ENCODE data around the gene NAV3.
"Not testable (repeated sequence)": the region's sequence is repeated elsewhere in the genome, so short reads cannot be mapped to it uniquely, and the experiment has no call there.

NAV3 gene

GRCh38 chr12:78101946-78102635 lies 271.4 kb downstream of the NAV3 start:
- DNase-seq (ENCODE audit: low read depth in 2 of 2, low spot score in 1 of 2) = no peak

- DNase-seq (ENCODE audit: low read depth in 2 of 2, low spot score in 1 of 2) = not testable (repeated sequence)
Observed at GRCh38 chr12:78102801-78103200, 272.1 kb downstream of the NAV3 start.

DNA sequence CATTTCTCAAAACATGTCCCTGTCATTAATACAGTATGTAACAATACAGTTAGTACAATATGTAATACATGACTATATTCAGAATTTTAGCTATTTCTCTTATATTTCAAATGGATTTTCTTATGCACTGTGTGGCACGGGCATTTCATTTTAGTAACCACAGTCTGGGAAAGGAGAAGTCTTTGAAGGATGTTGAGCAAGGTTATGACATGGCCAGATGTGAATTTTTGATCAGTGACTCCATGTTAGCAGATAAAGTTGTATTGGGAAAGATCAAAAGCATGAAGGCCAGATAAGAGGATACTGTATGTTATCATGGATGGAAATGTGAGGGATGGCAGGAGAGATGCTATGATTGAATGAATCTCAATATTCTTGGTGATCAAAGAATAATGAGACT lies 285.2 kb downstream of the NAV3 start:
- DNase-seq (ENCODE audit: low read depth in 2 of 2, low spot score in 1 of 2) = no peak

- no peak for DNase-seq (ENCODE audit: low read depth in 2 of 2, low spot score in 1 of 2)
Observed at GRCh38 chr12:78118036-78118435, 287.3 kb downstream of the NAV3 start.

- DNase-seq (ENCODE audit: low read depth in 2 of 2, low spot score in 1 of 2) = no peak
Observed at GRCh38 chr12:78118486-78118885, 287.8 kb downstream of the NAV3 start.

GRCh38 chr12:78119351-78119918 lies 288.7 kb downstream of the NAV3 start:
- no peak for DNase-seq (ENCODE audit: low read depth in 2 of 2, low spot score in 1 of 2)

DNA sequence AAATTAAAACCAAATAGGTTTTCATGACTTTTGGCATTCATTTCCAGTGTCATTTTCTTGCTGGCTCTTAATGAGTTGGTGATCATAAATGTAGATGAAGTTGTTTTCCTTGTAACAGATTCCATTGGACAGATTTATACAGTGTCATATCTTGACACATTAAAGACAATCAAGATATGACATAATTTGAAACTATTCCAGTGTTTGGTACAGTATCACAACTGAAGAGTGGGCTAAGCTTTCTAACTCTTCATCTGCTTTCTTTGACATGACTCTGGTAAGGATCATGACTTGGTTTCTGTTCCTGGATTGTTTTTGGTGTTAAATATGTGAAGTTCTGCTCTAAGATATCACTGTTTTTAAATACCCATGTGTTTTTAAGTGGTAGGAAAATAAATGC lies 289.6 kb downstream of the NAV3 start:
- DNase-seq (ENCODE audit: low read depth in 2 of 2, low spot score in 1 of 2) = no peak

DNA sequence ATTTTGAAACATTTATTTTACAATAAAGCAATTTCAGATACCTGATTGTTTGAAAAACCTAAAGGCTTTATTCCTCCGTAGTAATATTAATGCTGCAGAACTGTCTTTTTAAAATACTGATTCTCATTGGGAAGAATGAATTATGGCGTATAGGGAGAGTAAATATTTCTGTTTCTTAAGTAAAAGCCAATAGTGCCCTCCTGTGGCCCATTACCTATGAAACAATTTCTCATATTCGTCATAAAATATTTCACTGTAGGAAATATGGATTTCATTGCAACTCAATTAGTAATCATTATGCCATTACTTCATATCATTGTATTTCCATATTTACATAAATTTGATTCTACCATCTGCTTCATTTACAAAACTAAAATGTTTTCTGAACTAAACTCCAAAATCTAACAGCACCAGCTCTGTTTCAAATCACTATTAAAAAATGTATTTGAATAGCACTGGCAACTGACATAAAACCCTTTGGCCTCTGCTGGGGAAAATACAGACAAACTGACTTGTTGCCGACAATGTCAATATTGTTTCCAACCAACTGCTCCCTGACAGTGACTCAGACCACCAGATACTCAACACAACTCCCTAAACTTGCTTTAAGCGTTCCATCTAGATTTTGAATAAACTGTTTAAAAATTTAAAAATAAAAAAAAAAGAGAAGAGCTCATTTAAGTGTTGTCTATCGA lies 290.3 kb downstream of the NAV3 start:
- no peak for DNase-seq (ENCODE audit: low read depth in 2 of 2, low spot score in 1 of 2)

DNA sequence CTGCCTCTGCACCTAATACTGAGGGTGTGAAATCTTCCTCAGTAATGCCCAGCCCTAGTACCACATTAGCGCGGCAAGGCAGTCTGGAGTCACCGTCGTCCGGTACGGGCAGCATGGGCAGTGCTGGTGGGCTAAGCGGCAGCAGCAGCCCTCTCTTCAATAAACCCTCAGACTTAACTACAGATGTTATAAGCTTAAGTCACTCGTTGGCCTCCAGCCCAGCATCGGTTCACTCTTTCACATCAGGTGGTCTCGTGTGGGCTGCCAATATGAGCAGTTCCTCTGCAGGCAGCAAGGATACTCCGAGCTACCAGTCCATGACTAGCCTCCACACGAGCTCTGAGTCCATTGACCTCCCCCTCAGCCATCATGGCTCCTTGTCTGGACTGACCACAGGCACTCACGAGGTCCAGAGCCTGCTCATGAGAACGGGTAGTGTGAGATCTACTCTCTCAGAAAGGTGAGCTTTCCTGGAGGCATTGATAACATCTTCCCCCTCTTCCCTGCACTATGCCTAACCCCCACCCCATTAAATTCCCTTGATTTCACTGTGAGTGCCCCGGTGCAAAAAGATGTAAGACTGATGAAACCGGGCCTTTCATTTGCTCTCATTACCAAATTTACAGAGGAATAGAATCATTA lies 291.4 kb downstream of the NAV3 start:
- no peak for DNase-seq (ENCODE audit: low read depth in 2 of 2, low spot score in 1 of 2)

GRCh38 chr12:78128211-78128610 lies 297.5 kb downstream of the NAV3 start:
- no peak for DNase-seq (ENCODE audit: low read depth in 2 of 2, low spot score in 1 of 2)

DNA sequence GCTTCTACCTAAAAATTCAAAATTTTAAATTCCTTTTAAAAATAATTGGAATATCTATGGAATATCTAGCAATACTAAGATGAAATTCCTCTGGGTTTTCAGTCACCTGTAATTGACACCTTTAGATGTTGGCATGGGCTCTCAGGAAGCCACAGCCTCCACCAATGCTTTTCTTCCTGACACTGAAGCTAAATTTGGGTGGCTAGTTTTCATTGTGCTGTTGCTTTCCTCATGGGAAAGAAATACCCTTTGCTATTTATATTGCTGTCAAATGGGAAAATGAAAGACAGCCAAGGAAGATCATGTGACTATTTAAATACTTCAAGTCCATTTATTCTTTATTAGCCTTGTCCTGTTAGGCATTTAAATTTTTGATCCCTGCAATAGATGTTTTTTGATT lies 313.0 kb downstream of the NAV3 start:
- DNase-seq (ENCODE audit: low read depth in 2 of 2, low spot score in 1 of 2) = no peak

DNA sequence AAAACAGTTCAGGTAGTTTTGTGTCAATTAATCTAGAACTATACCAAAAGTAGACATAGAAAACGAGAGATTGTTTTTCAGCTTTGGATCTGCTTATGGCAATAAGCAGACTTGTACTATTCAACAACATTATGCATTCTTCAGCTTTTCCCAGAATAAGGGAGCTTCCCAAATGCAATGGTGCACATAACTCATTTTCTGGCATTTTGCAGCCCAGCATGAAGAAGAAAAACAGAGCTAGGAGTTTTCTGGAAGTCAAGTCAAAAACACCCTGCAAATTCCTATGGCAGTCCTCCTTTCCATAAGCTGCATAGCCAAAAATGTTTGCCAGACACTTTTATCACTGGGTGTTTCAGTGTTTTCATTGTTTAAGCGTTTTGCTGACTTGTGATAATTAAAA lies 314.7 kb downstream of the NAV3 start:
- DNase-seq (ENCODE audit: low read depth in 2 of 2, low spot score in 1 of 2) = no peak

DNA sequence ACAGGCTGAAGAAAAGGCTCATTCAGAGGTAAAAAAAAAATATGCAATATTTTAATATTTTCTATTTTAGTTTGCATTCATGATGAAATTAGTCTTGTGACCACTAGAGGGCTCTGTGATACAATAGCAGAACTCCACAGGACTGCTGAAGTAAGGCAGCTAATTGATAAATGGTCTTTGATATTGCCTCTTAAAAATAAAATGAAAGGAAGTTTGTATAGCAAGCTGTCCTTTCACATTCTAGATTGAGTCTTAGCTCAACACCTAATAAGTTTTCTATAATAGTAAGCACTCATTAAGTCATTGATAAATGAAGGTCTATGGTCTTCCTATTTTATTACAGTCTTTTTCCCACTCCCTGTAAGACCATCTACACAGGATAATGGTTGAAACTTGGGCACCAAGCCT lies 315.7 kb downstream of the NAV3 start:
- no peak for DNase-seq (ENCODE audit: low read depth in 2 of 2, low spot score in 1 of 2)

DNA sequence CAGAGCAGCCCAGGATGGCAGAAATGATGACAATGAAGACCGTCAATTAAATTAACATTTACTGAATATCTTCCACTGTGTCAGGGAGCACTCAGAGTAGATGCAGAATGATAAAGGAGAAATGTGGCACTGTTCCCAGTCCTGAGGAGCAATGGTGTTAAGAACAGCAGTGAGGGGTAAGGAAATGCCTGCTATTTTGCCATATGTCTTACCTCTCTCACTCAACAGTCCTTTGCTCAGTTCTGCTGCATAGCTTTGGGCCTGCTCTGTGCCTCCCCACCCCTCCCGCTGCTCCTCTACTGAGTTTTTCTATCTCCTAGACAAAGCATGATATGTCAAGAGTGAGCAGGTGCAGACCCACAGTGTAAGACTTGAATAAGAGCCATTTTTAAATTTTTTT lies 318.8 kb downstream of the NAV3 start:
- DNase-seq (ENCODE audit: low read depth in 2 of 2, low spot score in 1 of 2) = no peak

GRCh38 chr12:78155546-78155945 lies 324.9 kb downstream of the NAV3 start:
- DNase-seq (ENCODE audit: low read depth in 2 of 2, low spot score in 1 of 2) = no peak

DNA sequence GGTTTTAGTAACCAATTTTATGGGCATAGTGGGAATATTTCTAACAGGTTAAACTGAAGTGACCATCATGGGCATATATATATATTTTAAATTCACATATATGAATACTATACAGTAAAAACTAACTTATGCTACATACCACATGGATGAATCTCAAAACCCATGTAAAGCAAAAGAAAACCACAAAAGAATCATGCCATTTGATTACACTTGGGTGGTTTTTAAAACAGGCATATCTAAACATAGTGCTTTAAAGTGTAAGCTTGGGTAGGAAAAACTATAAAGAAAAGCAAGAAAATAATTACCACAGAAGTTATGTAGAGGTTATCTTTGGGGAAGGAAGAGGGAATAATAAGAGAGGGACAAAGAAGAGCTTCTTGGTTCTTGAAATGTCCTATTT lies 326.1 kb downstream of the NAV3 start:
- no peak for DNase-seq (ENCODE audit: low read depth in 2 of 2, low spot score in 1 of 2)

DNA sequence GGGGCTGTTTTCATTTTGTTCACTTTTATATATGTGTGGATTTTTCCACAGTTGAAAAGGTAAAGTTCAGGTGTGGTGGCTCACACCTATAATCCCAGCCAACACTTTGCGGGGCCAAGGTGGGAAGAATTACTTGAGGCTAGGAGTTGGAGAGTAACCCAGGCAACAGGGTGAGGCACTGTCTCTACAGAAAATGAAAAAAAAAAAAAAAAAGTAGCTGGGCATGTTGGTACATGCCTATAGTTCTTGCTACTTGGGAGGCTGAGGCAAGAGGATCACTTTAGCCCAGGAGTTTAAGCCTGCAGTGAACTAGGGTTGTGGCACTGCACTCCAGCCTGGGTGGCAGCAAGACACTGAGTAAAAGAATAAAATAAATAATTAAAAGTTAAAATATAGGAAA lies 326.5 kb downstream of the NAV3 start:
- DNase-seq (ENCODE audit: low read depth in 2 of 2, low spot score in 1 of 2) = no peak

GRCh38 chr12:78164154-78164553 lies 333.5 kb downstream of the NAV3 start:
- no peak for DNase-seq (ENCODE audit: low read depth in 2 of 2, low spot score in 1 of 2)

- no peak for DNase-seq (ENCODE audit: low read depth in 2 of 2, low spot score in 1 of 2)
Observed at GRCh38 chr12:78167510-78167909, 336.8 kb downstream of the NAV3 start.

DNA sequence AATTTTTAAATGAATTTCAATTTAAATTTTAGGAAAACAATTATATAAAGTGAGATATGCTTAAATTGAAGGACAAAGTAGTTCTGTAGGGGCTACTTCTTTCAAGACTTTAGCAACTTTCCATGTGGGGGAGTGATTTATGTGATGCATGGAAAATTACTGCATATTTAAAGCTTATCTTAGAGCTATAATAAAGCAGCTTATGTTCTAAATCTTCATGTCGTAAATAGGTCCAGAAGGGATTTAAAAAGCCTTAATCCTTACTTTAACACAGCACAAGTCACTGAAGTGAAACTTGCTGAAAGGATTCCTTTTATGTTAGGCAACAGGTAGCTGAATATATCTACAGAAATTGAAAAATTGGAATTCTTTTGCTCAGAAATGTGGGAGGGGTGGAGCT lies 340.4 kb downstream of the NAV3 start:
- no peak for DNase-seq (ENCODE audit: low read depth in 2 of 2, low spot score in 1 of 2)

GRCh38 chr12:78176643-78177042 lies 345.9 kb downstream of the NAV3 start:
- DNase-seq (ENCODE audit: low read depth in 2 of 2, low spot score in 1 of 2) = no peak

- no peak for DNase-seq (ENCODE audit: low read depth in 2 of 2, low spot score in 1 of 2)
Observed at GRCh38 chr12:78177298-78177697, 346.6 kb downstream of the NAV3 start.

All from stimulated activated CD8-positive, alpha-beta memory T cell treated with anti-CD3 and anti-CD28 coated beads, Interleukin-4, amount 100 ng/mL, for 1 hour (primary cell).